Suprapubic skin (tissue), 4 donors: ENCODE measurements around the gene CCDC57.

Experiments used
- EP300 ChIP-seq: sonication (generic); formaldehyde crosslinking; IDR thresholded peaks from one replicate; pipeline ENCODE4 v1.6.1; 2017; ENCODE audit warnings: antibody characterized with exemption
- POLR2A ChIP-seq, 2 donors: fragments of 450-650 bp; IDR thresholded peaks; one replicate each; pipeline ENCODE4 v1.6.1; 2017; ENCODE audit warnings: antibody characterized with exemption in 2 of 2, mild to moderate bottlenecking in 2 of 2, moderate library complexity in 2 of 2
- POLR2AphosphoS5 ChIP-seq, 3 donors: sonication (generic); formaldehyde crosslinking; IDR thresholded peaks; one replicate each; pipeline ENCODE4 v1.6.1; 2017; ENCODE audit warnings: antibody characterized with exemption in 3 of 3
- TF ChIP-seq, protein P1 (sequence below), 2 donors: fragments of 200-600 bp in 1 of 2; fragments of 450-650 bp in 1 of 2; sonication (generic) in 1 of 2; IDR thresholded peaks; one replicate each; pipeline ENCODE4 v1.5.1; 2016 to 2019; ENCODE audit warnings: antibody characterized with exemption in 2 of 2, mild to moderate bottlenecking in 1 of 2, moderate library complexity in 1 of 2

GRCh38 chr17:82222816-82223215 is 10.2 kb upstream of the CCDC57 start:
- TF ChIP-seq, protein P1, sequence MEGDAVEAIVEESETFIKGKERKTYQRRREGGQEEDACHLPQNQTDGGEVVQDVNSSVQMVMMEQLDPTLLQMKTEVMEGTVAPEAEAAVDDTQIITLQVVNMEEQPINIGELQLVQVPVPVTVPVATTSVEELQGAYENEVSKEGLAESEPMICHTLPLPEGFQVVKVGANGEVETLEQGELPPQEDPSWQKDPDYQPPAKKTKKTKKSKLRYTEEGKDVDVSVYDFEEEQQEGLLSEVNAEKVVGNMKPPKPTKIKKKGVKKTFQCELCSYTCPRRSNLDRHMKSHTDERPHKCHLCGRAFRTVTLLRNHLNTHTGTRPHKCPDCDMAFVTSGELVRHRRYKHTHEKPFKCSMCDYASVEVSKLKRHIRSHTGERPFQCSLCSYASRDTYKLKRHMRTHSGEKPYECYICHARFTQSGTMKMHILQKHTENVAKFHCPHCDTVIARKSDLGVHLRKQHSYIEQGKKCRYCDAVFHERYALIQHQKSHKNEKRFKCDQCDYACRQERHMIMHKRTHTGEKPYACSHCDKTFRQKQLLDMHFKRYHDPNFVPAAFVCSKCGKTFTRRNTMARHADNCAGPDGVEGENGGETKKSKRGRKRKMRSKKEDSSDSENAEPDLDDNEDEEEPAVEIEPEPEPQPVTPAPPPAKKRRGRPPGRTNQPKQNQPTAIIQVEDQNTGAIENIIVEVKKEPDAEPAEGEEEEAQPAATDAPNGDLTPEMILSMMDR (IDR thresholded peaks at IDR 0.05), result no peak
- TF ChIP-seq EP300 (no peak), POLR2A (IDR thresholded peaks at IDR 0.05) (no peak), POLR2AphosphoS5 (IDR thresholded peaks at IDR 0.05) (no peak)
